ENCODE data around the gene ATPAF2. TPM values are rescaled to one million over a fixed set of nuclear protein-coding genes. Genes with fewer than 3 reads are reported as not detected.

Gene ATPAF2
- total RNA-seq, result 21.8 and 29.9 TPM in 2 replicates
- polyA plus RNA-seq (2012), result 29.2 TPM

GRCh38 chr17:18038861-18039534, at the start of gene ATPAF2, which contains the start of gene GID4:
TSS of gene ATPAF2 (minus strand) at chr17:18039168. CDS start at chr17:18039013, 155 bp downstream.
TSS of gene GID4 (plus strand) at chr17:18039408. CDS start at chr17:18039465, 57 bp downstream.
- peak; percentile 99 for DNase-seq (ENCODE audit: low read depth)

- peak; percentile 95 for DNase-seq (ENCODE audit: low read depth)
Observed at GRCh38 chr17:18087610-18088491, 48.9 kb upstream of the ATPAF2 start, which contains the start of gene DRG2. TSS of gene DRG2 (plus strand) at chr17:18087948. CDS start at chr17:18088024, 76 bp downstream.

DNA sequence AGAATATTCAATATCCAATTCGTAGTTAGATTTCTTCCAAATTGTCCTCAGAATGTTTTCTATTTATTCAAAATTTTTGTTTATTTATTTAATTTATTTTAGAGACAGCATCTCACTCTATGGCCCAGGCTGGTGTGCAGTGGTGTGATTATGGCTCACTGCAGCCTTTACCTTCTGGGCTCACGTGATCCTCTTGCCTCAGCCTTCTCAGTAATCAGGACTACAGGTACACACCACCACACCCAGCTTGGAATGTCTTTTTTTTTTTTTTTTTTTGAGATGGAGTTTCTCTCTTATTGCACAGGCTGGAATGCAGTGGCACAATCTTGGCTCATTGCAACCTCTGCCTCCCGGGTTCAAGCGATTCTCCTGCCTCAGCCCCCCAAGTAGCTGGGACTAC, 45.3 kb upstream of the ATPAF2 start:
- DNase-seq (ENCODE audit: low read depth), result no peak

DNA sequence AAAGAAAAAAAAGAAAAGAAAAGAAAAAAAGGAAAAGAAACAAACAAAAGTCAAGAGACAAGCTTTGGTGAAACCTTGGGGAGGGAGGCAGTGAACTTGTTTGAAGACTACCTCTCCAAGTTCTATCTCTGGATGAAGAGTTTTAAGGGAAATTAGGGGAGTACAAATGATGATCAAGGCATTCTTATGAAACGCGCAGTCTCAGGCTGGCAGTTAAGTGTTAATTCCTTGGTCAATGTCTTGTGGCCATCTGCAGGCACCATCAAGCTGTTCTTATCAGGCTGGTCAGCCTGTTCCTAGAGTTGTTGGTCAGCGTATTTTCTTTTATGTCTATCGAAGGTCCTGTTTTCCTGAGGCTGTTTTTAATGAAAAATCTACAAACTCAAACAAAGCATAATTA, 40.6 kb upstream of the ATPAF2 start:
- DNase-seq (ENCODE audit: low read depth), result no peak

DNA sequence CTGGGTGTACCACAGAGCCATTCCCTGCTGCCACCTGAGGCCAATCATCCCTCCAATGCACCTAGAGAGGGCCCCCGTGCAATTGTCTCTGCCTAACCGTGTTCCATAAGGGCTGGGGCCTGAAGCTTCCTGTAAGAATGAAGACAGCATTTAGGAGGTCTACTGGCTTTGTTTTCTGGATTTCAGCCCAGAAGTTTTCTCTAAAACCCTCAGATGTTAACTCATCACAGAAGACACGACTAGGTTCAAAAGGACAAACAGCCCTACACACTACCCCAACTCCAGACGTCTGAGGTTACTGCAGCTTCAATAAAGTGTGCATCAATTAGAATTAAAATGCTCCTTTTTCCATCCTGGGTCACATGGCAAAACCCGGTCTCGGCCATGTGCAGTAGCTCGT, 38.0 kb upstream of the ATPAF2 start:
- DNase-seq (ENCODE audit: low read depth), result no peak

- no peak for DNase-seq (ENCODE audit: low read depth)
Observed at GRCh38 chr17:18074566-18075272, 35.8 kb upstream of the ATPAF2 start.

DNA sequence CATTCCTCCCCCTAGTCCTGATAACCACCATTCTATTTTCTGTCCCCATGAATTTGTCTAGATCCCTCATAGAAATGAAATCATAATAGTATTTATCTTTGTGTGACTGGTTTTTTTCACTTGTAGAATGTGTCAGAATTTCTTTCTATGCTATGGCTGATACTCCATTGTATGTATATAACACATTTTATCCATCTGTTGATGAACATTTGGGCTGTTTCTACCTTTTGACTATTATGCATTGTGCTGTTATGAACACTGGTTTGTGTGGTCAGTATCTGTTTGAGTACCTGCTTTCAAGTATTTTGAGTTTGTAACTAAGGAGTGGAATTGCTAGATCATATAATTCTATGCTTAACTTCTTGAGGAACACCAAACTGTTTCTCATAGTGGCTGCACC, 32.8 kb upstream of the ATPAF2 start:
- DNase-seq (ENCODE audit: low read depth), result no peak

DNA sequence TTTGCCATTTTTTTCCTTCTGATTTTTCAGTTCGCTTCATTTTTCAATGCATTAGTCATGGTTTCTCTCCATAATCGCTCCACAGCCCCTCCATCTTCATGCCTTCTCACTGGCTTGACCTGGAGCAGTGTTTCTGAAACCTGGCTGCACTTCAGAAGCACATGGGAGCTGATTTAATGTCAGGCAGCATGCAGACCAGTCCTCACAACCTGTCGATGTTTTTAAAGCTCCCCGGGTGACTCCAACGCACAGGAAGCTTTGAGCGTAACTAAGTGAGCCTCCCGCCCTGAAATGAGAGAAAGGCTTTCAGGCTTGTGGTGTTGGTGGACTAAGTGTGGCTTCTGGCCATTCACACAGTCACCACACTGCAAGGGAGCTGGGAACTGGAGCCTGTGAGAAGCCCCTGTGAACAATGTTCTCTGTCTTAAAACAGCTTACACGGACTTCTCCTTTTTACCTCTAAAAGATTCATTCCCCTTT, 31.9 kb upstream of the ATPAF2 start:
- DNase-seq (ENCODE audit: low read depth), result peak; percentile 84

- DNase-seq (ENCODE audit: low read depth), result peak; percentile 33
Observed at GRCh38 chr17:18069101-18069500, 30.1 kb upstream of the ATPAF2 start.

DNA sequence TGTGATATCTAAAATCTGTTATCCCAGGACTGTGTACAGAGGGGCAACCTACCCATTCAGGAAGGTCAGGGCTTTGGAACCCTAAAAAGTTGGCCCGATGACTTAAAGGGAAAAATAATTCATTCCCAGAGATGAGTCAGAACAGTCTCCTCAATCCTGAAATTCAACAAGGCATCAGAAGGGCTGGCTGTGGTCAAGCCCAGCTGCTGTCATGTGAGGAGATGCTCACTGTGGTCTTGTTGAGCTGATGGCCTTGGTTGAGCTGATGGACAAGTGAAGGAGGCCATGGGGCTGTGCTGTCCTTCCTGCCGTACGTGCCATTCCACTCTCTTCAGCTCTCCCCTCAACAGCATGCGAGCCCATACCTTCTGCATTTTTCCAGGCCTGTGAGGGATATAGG, 27.9 kb upstream of the ATPAF2 start:
- peak; percentile 94 for DNase-seq (ENCODE audit: low read depth)

DNA sequence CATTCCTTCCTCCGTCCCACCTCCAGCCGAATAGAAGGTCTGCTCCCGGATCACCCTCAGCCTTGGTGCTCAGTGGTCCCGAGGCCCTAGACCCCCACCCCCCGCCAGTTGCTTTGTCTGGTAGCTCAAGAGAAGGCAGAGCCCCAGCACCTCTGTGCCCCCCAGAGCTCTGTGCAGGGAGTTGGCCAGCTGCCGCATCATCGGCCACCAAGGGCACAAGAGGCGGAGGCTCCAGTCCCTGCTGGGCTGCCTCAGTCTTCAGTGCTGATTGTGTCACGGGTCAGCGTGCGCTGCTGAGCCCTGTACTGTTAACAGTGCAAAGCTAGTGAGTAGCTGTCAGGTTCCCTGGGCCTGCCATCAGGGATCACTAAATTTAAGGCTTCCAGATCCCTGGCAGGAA, 26.6 kb upstream of the ATPAF2 start:
- DNase-seq (ENCODE audit: low read depth), result no peak

DNA sequence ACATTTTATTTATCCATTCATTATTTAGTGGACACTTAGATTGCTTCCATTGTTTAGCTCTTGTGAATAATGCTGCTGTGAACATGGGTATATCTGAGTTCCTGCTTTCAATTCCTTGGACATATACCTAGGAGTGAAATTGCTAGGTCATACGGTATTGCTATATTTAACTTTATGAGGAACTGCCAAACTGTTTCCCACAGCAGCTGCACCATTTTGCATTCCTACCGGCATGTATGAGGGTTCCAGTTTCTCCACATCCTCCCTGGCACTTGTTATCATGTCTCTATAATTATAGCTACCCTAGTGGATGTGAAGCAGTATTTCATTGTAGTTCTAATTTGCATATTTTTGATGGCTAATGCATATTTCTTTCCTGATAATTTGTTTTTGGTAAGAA, 25.1 kb upstream of the ATPAF2 start:
- peak; percentile 93 for DNase-seq (ENCODE audit: low read depth)

DNA sequence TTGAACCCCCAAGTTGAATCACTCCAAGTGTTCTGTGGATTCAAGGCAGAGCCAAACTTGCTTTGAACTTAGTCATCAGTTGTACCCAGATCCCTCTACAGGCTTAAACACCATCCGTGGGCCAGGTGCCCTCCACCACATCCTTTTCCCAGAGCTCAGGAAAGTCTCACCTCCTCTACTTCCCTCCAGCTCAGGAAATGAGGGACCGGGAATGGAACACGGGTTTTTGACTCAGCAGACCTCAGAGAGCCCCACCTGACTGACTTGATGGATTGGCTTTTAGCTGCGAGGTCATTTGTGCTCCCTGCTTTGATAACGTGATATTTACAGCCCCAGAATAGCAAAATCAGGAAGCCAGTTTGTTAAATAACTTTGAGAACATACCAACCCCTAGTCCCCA, 20.3 kb upstream of the ATPAF2 start:
- no peak for DNase-seq (ENCODE audit: low read depth)

- DNase-seq (ENCODE audit: low read depth), result no peak
Observed at GRCh38 chr17:18056214-18056613, 17.2 kb upstream of the ATPAF2 start.

DNA sequence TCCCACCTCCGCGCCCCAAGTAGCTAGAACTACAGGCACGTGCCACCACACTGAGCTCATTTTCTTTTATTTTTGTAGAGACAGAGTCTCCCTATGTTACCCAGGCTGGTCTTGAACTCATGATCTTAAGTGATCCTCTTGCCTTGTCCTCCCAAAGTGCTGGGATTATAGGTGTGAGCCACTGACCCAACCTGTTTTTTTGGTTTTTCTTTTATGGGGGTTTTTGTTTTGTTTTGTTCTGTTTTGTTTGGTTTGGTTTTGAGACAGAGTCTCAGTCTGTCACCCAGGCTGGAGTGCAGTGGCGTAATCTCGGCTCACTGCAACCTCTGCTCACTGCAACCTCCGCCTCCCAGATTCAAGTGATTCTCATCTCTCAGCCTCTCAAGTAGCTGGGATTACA, 16.6 kb upstream of the ATPAF2 start:
- DNase-seq (ENCODE audit: low read depth), result no peak

GRCh38 chr17:18045691-18046350, 6.9 kb upstream of the ATPAF2 start:
- DNase-seq (ENCODE audit: low read depth), result no peak

DNA sequence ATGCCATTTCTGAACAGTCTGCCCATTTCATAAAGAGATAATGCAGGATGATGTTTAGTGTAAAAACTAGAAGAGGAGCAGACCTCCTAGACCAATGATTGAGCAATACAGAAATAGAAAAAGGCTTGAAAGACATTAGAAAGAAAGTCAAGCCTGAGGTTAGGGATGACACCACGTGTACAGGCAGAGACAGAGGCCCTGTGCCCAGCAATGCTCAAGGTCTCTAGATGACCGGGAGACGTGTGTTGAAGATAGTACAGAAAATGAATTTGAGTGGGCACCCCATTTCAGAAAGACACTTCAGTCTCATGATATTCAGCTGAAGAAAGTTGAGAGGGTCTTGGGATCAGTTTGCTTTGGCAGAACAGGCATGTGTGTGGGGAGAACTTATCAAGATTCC, 5.6 kb upstream of the ATPAF2 start:
- DNase-seq (ENCODE audit: low read depth), result no peak

DNA sequence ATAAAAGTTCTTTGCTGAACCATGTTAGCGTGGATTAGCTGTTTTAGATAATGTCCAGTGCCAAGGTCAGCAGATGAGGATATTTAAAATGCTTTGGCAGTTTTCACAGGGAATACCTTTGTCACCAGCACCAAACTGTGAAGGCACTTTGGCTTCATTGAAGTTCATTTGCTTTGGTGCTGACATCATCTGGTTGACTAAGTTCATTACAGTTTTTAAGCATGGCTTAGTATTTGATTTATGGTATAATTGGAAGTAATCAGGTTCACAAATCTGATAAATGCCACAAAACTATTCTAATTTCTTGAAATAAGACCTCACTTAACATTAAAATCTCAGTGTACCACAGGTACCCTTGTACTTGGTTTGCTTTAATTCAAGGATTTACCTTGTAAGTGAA, 4.5 kb upstream of the ATPAF2 start:
- DNase-seq (ENCODE audit: low read depth), result no peak

- no peak for DNase-seq (ENCODE audit: low read depth)
Observed at GRCh38 chr17:18042983-18043382, 4.0 kb upstream of the ATPAF2 start.

DNA sequence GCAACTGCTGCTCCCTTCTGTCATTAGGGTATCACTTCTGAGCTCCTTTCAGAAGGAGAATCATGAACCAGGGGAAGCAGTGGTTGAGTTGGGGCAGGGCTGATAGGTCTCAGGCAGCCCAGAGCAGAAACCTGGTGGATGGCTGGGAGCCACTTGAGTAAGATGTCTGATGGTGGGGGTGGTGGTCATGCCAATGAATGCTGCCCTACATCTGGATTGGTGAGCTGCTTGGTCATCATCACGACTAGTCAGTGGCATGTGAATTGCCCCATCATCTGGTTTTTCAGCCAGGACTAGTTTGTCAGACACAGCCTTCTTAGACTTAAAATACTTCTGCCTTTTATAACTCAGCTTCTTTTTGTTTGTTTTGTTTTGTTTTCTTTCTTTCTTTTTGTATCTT, 2.8 kb upstream of the ATPAF2 start:
- DNase-seq (ENCODE audit: low read depth), result no peak

GRCh38 chr17:18040261-18040858, 1.4 kb upstream of the ATPAF2 start:
- no peak for DNase-seq (ENCODE audit: low read depth)

Measured in myocyte (in vitro differentiated cells).